HEK293 (cell line): ENCODE results near the gene ANKRD11.

Experiments used
- CTCF ChIA-PET: fragments of 350-600 bp; formaldehyde crosslinking; extraction: SDS; loops from one replicate; lab custom pipeline; 2021; ENCODE audit warnings: antibody characterized with exemption; lab: Yijun Ruan, JAX
- POLR2A ChIA-PET: fragments of 300-600 bp; formaldehyde crosslinking; extraction: SDS; loops from one replicate; lab custom pipeline; 2020; ENCODE audit warnings: antibody characterized with exemption, inconsistent platforms; lab: Yijun Ruan, JAX
- H3K27ac ChIP-seq: fragments of 200-500 bp; sonication (Bioruptor generic); 2 replicates; pipeline ENCODE4 v1.5.1; 2014; ENCODE audit warnings: low read depth, low read length, control low read depth, inconsistent platforms; ENCODE audit errors: extremely low read depth
- H3K36me3 ChIP-seq, 2 experiments: fragments of 200-500 bp in 1 of 2; sonication (Bioruptor generic) in 1 of 2; 1 replicate in 1 of 2; 2 replicates in 1 of 2; pipeline ENCODE4 v1.5.1; 2014 to 2017; ENCODE audit warnings: inconsistent platforms in 2 of 2, low read length in 2 of 2; ENCODE audit not compliant: control insufficient read depth in 2 of 2, insufficient read depth in 1 of 2
- H3K4me1 ChIP-seq: fragments of 200-500 bp; sonication (Bioruptor generic); 2 replicates; pipeline ENCODE4 v1.5.1; 2014; ENCODE audit warnings: mild to moderate bottlenecking, low read length, inconsistent platforms; ENCODE audit not compliant: control insufficient read depth, insufficient read depth
- H3K4me3 ChIP-seq: 2 replicates; pipeline ENCODE4 v1.5.1; 2011; ENCODE audit warnings: low read depth, mild to moderate bottlenecking, control low read depth, low read length, moderate library complexity
- H3K9me3 ChIP-seq: fragments of 200-500 bp; sonication (Bioruptor generic); 2 replicates; pipeline ENCODE4 v1.5.1; 2014; ENCODE audit warnings: low read depth, low read length, inconsistent platforms; ENCODE audit not compliant: control insufficient read depth, insufficient read depth
- HOXC10 ChIP-seq: sonication (generic); formaldehyde crosslinking; IDR thresholded peaks from 2 replicates; pipeline ENCODE4 v1.8.1; 2023; ENCODE audit warnings: mild to moderate bottlenecking, missing genetic modification reagents
- SP3 ChIP-seq: fragments of 450-650 bp; formaldehyde crosslinking; IDR thresholded peaks from 2 replicates; pipeline ENCODE4 v1.5.1; 2016; ENCODE audit warnings: missing biosample characterization, missing genetic modification characterization
- TCF7L2 ChIP-seq: IDR thresholded peaks from 2 replicates; pipeline ENCODE4 v1.6.1; 2011; ENCODE audit warnings: low read depth, mild to moderate bottlenecking, inconsistent platforms, low read length, moderate library complexity, borderline replicate concordance
- ZFHX2 ChIP-seq: fragments of 450-650 bp; formaldehyde crosslinking; conservative IDR thresholded peaks from 2 replicates; pipeline ENCODE4 v1.5.1; 2016; ENCODE audit warnings: missing biosample characterization, missing genetic modification characterization
- ZNF133 ChIP-seq: fragments of 450-650 bp; formaldehyde crosslinking; IDR thresholded peaks from 2 replicates; pipeline ENCODE4 v1.5.1; 2016; ENCODE audit warnings: missing biosample characterization, missing genetic modification characterization
- ZNF19 ChIP-seq: fragments of 450-650 bp; formaldehyde crosslinking; IDR thresholded peaks from 2 replicates; pipeline ENCODE4; 2016; ENCODE audit warnings: missing biosample characterization, missing genetic modification characterization, low read depth
- ZNF239 ChIP-seq: fragments of 450-650 bp; formaldehyde crosslinking; IDR thresholded peaks from 2 replicates; pipeline ENCODE4 v1.5.1; 2016; ENCODE audit warnings: missing biosample characterization, missing genetic modification characterization
- ZNF248 ChIP-seq: fragments of 450-650 bp; formaldehyde crosslinking; IDR thresholded peaks from 2 replicates; pipeline ENCODE4 v1.5.1; 2017; ENCODE audit warnings: missing biosample characterization, missing genetic modification characterization
- ZNF274 ChIP-seq, 2 experiments: fragments of 200-500 bp in 1 of 2; fragments of 450-650 bp in 1 of 2; sonication (Bioruptor generic) in 1 of 2; formaldehyde crosslinking in 1 of 2; IDR thresholded peaks; 2 replicates each; pipeline versions ENCODE4 v1.5.1 to v1.6.1; 2014 to 2016; ENCODE audit warnings: borderline replicate concordance in 1 of 2, inconsistent platforms in 1 of 2, low read length in 1 of 2, missing biosample characterization in 1 of 2, missing genetic modification characterization in 1 of 2
- ZNF335 ChIP-seq: fragments of 450-650 bp; formaldehyde crosslinking; conservative IDR thresholded peaks from 2 replicates; pipeline ENCODE4 v1.5.1; 2016; ENCODE audit warnings: missing biosample characterization, missing genetic modification characterization
- ZNF433 ChIP-seq: fragments of 450-650 bp; formaldehyde crosslinking; IDR thresholded peaks from 2 replicates; pipeline ENCODE4 v1.5.1; 2016; ENCODE audit warnings: missing biosample characterization, missing genetic modification characterization, low read depth
- ZNF514 ChIP-seq: fragments of 450-650 bp; formaldehyde crosslinking; IDR thresholded peaks from 2 replicates; pipeline ENCODE4 v1.5.1; 2016; ENCODE audit warnings: missing biosample characterization, missing genetic modification characterization
- ZNF521 ChIP-seq: fragments of 450-650 bp; formaldehyde crosslinking; IDR thresholded peaks from 2 replicates; pipeline ENCODE4 v1.5.1; 2017; ENCODE audit warnings: missing biosample characterization, mild to moderate bottlenecking, missing genetic modification characterization
- ZNF529 ChIP-seq: fragments of 450-650 bp; formaldehyde crosslinking; IDR thresholded peaks from 2 replicates; pipeline ENCODE4 v1.5.1; 2017; ENCODE audit warnings: missing genetic modification characterization, missing biosample characterization; ENCODE audit not compliant: insufficient replicate concordance
- ZNF600 ChIP-seq: fragments of 450-650 bp; formaldehyde crosslinking; IDR thresholded peaks from 2 replicates; pipeline ENCODE4 v1.5.1; 2016; ENCODE audit warnings: missing biosample characterization, missing genetic modification characterization
- ZNF624 ChIP-seq: fragments of 450-650 bp; formaldehyde crosslinking; IDR thresholded peaks from 2 replicates; pipeline ENCODE4 v1.5.1; 2017; ENCODE audit warnings: missing biosample characterization, missing genetic modification characterization
- ZNF707 ChIP-seq: fragments of 450-650 bp; formaldehyde crosslinking; IDR thresholded peaks from 2 replicates; pipeline ENCODE4 v1.5.1; 2016; ENCODE audit warnings: missing biosample characterization, missing genetic modification characterization
- ZNF747 ChIP-seq: fragments of 450-650 bp; formaldehyde crosslinking; IDR thresholded peaks from 2 replicates; pipeline ENCODE4 v1.5.1; 2016; ENCODE audit warnings: missing biosample characterization, missing genetic modification characterization
- TF ChIP-seq, protein P1 (sequence below): fragments of 450-650 bp; formaldehyde crosslinking; IDR thresholded peaks from 2 replicates; pipeline ENCODE4 v1.5.1; 2017; ENCODE audit warnings: missing biosample characterization, mild to moderate bottlenecking, missing genetic modification characterization, moderate library complexity
- TF ChIP-seq, protein P2 (sequence below): fragments of 450-650 bp; formaldehyde crosslinking; IDR thresholded peaks from 2 replicates; pipeline ENCODE4 v1.5.1; 2016; ENCODE audit warnings: missing biosample characterization, missing genetic modification characterization
- TF ChIP-seq, protein P3 (sequence below): fragments of 450-650 bp; formaldehyde crosslinking; IDR thresholded peaks from 2 replicates; pipeline ENCODE4; 2016; ENCODE audit warnings: missing biosample characterization, missing genetic modification characterization

The ANKRD11 gene

DNA sequence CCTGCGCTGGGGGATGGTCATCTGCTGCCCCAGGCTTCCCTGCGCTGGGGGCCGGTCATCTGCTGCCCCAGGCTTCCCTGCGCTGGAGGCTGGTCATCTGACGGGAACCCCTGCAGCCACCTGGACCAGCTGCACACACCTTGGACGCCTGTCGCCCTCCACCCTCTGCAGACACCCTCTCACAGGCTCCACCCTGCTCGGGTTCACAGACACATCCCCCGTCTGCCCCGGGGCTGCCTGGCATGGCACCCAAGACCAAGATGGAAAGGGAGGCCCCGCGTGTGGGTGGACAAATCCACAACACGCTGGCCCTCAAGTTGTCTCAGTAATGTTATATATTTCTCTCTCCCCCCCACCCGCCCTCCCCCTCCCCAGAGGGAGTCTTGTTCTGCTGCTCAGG is 89.6 kb downstream of the ANKRD11 start:
- CTCF ChIA-PET, result no interaction called here
- Histone ChIP-seq H3K27ac (no peak overlapping the region), H3K36me3 (peaks cover 0 to 10% of the 10 kb centered on the region in 2 experiments; a peak in 1 of 3 replicates), H3K4me1 (no peaks in the 10 kb centered on the region; the same call in 1 of the 2 replicates), H3K4me3 (no peak overlapping the region), H3K9me3 (no peaks in the 10 kb centered on the region)
- TF ChIP-seq ZNF239 (tag by site-specific recombination), result no peak
- TF ChIP-seq ZNF335 (tag by site-specific recombination), result no peak
- TF ChIP-seq ZNF514 (tag by site-specific recombination), result no peak
- TF ChIP-seq, protein P1, sequence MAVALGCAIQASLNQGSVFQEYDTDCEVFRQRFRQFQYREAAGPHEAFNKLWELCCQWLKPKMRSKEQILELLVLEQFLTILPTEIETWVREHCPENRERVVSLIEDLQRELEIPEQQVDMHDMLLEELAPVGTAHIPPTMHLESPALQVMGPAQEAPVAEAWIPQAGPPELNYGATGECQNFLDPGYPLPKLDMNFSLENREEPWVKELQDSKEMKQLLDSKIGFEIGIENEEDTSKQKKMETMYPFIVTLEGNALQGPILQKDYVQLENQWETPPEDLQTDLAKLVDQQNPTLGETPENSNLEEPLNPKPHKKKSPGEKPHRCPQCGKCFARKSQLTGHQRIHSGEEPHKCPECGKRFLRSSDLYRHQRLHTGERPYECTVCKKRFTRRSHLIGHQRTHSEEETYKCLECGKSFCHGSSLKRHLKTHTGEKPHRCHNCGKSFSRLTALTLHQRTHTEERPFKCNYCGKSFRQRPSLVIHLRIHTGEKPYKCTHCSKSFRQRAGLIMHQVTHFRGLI (tag by site-specific recombination), result no peak
- TF ChIP-seq HOXC10 (CRISPR knock-in tag), result no peak
- TF ChIP-seq, protein P2, sequence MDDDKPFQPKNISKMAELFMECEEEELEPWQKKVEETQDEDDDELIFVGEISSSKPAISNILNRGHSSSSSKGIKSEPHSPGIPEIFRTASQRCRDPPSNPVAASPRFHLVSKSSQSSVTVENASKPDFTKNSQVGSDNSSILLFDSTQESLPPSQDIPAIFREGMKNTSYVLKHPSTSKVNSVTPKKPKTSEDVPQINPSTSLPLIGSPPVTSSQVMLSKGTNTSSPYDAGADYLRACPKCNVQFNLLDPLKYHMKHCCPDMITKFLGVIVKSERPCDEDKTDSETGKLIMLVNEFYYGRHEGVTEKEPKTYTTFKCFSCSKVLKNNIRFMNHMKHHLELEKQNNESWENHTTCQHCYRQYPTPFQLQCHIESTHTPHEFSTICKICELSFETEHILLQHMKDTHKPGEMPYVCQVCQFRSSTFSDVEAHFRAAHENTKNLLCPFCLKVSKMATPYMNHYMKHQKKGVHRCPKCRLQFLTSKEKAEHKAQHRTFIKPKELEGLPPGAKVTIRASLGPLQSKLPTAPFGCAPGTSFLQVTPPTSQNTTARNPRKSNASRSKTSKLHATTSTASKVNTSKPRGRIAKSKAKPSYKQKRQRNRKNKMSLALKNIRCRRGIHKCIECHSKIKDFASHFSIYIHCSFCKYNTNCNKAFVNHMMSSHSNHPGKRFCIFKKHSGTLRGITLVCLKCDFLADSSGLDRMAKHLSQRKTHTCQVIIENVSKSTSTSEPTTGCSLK (tag by site-specific recombination), result no peak
- TF ChIP-seq, protein P3, sequence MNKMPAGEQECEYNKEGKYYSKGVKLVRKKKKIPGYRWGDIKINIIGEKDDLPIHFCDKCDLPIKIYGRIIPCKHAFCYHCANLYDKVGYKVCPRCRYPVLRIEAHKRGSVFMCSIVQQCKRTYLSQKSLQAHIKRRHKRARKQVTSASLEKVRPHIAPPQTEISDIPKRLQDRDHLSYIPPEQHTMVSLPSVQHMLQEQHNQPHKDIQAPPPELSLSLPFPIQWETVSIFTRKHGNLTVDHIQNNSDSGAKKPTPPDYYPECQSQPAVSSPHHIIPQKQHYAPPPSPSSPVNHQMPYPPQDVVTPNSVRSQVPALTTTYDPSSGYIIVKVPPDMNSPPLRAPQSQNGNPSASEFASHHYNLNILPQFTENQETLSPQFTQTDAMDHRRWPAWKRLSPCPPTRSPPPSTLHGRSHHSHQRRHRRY (tag by site-specific recombination), result no peak
- no peak for TF ChIP-seq TCF7L2
- TF ChIP-seq ZNF529, result no peak
- no peak for TF ChIP-seq ZNF521 (tag by site-specific recombination)
- TF ChIP-seq ZNF19 (tag by site-specific recombination), result no peak
- no peak for TF ChIP-seq ZNF707 (tag by site-specific recombination)
- TF ChIP-seq ZNF433 (tag by site-specific recombination), result no peak
- POLR2A ChIA-PET, result no interaction called here

DNA sequence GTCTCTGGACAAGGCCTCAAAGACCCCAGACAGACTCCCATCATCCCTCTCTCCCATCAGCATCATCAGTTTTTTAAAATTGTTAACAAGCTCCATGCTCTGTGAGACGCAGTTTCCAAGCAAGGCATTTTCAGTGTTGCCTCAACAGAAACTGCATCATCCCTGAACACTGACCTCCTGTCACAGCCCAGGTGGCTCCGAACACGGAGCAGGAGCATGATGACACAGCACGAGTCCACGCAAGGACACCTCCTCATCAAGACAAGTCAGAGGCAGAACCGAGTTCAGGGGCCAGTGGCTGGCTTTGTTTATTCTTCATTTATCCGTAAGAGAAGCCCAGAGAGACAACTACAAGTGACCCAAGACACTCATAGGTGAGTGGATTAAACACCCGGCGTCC is 91.4 kb downstream of the ANKRD11 start:
- H3K27ac ChIP-seq, result no peak overlapping the region
- peaks cover 0 to 10% of the 10 kb centered on the region in 2 experiments; a peak in 1 of 3 replicates for H3K36me3 ChIP-seq
- H3K4me3 ChIP-seq, result no peak overlapping the region
- no peak for TF ChIP-seq ZNF274 (IDR thresholded peaks at IDR 0.05; ENCODE audit: low read length)
- no peak for TF ChIP-seq ZNF274 (tag by site-specific recombination; IDR thresholded peaks at IDR 0.05; ENCODE audit: borderline replicate concordance)
- no peak for TF ChIP-seq ZNF248 (tag by site-specific recombination)
- no peak for TF ChIP-seq TCF7L2
- TF ChIP-seq ZNF747 (tag by site-specific recombination), result no peak
- TF ChIP-seq ZNF624 (tag by site-specific recombination), result no peak
- TF ChIP-seq ZNF600, result no peak
- TF ChIP-seq SP3, result no peak
- no peak for TF ChIP-seq ZNF335 (tag by site-specific recombination)
- no peak for TF ChIP-seq ZNF133 (tag by site-specific recombination)
- TF ChIP-seq ZFHX2 (tag by site-specific recombination), result no peak
- H3K9me3 ChIP-seq, result no peaks in the 10 kb centered on the region
- ChIA-PET POLR2A (no interaction called here), CTCF (no interaction called here)
- peaks cover 10% of the 10 kb centered on the region for H3K4me1 ChIP-seq
